Stimulated activated CD4-positive, alpha-beta T cell treated with anti-CD3 and anti-CD28 coated beads, TNF-alpha, amount 100 ng/mL, for 48 hours (primary cell): ENCODE data around the gene PLEKHH1.

Experiments used
- DNase-seq, 3 donors: peaks; one replicate each; pipeline ENCODE4 v3.0.0-alpha.2; 2020; ENCODE audit warnings: low read depth in 3 of 3

Gene PLEKHH1

GRCh38 chr14:67564236-67564635 lies 31.1 kb downstream of the PLEKHH1 start:
- DNase-seq: no peak

- no peak for DNase-seq
Measured at GRCh38 chr14:67566908-67567307, 33.8 kb downstream of the PLEKHH1 start.

- DNase-seq: no peak
Measured at GRCh38 chr14:67567654-67568053, 34.6 kb downstream of the PLEKHH1 start.

- no peak for DNase-seq
Measured at GRCh38 chr14:67569011-67569650, 36.0 kb downstream of the PLEKHH1 start.

- no peak for DNase-seq
Measured at GRCh38 chr14:67569651-67570290, 36.7 kb downstream of the PLEKHH1 start.

GRCh38 chr14:67570453-67570852 lies 37.4 kb downstream of the PLEKHH1 start:
- DNase-seq: no peak

GRCh38 chr14:67571275-67571990 lies 38.3 kb downstream of the PLEKHH1 start:
- DNase-seq: peak; percentile 47 to 65 (median 58)

- DNase-seq: no peak
Measured at GRCh38 chr14:67571991-67572323, 38.9 kb downstream of the PLEKHH1 start.

GRCh38 chr14:67572608-67573007 lies 39.5 kb downstream of the PLEKHH1 start:
- DNase-seq: no peak

GRCh38 chr14:67573228-67574010 lies 40.3 kb downstream of the PLEKHH1 start:
- DNase-seq: no peak

GRCh38 chr14:67574156-67574555 lies 41.1 kb downstream of the PLEKHH1 start:
- no peak for DNase-seq

- DNase-seq: no peak
Measured at GRCh38 chr14:67574806-67575205, 41.7 kb downstream of the PLEKHH1 start.

- DNase-seq: no peak
Measured at GRCh38 chr14:67575684-67576083, 42.6 kb downstream of the PLEKHH1 start.

- no peak for DNase-seq
Measured at GRCh38 chr14:67576216-67576955, 43.3 kb downstream of the PLEKHH1 start.

- DNase-seq: no peak
Measured at GRCh38 chr14:67577181-67577808, 44.2 kb downstream of the PLEKHH1 start.

GRCh38 chr14:67577909-67578749 lies 45.0 kb downstream of the PLEKHH1 start:
- DNase-seq: no peak

- DNase-seq: no peak
Measured at GRCh38 chr14:67579040-67579439, 46.0 kb downstream of the PLEKHH1 start.

GRCh38 chr14:67579636-67580035 lies 46.5 kb downstream of the PLEKHH1 start:
- no peak for DNase-seq

GRCh38 chr14:67580336-67581171 lies 47.5 kb downstream of the PLEKHH1 start:
- no peak for DNase-seq
